Activated T-cell treated with anti-CD3 and anti-CD28 coated beads, Interleukin-2, amount 50 U/mL, for 4 hours (primary cell): ENCODE measurements around the gene PTGES3L. TPM values are rescaled to one million over a fixed set of nuclear protein-coding genes. Genes with fewer than 3 reads are reported as not detected.
"Not testable (repeated sequence)": the region's sequence is repeated elsewhere in the genome, so short reads cannot be mapped to it uniquely, and the experiment has no call there.

Source experiments
- ATAC-seq, 2 donors: fragments of 200-7000 bp; cut with Tn5 transposase; one replicate each; pipeline ENCODE4 v1.10.0; 2021
- DNase-seq: peaks from one replicate; pipeline ENCODE4 v3.0.0-alpha.2; 2020
- H3K27me3 Mint-ChIP-seq: one replicate; pipeline ENCODE4 v1.8.0; 2021; ENCODE audit warnings: low read depth, mixed read lengths
- H3K36me3 Mint-ChIP-seq: one replicate; pipeline ENCODE4 v1.8.0; 2022; ENCODE audit warnings: mixed read lengths; ENCODE audit not compliant: insufficient read depth
- H3K4me1 Mint-ChIP-seq: one replicate; pipeline ENCODE4 v1.8.0; 2021; ENCODE audit warnings: low read depth, mixed read lengths
- H3K4me3 Mint-ChIP-seq: one replicate; pipeline ENCODE4 v1.8.0; 2021; ENCODE audit warnings: mild to moderate bottlenecking, moderate library complexity, mixed read lengths
- H3K9me3 Mint-ChIP-seq: one replicate; pipeline ENCODE4 v1.8.0; 2021; ENCODE audit warnings: mixed read lengths
- total RNA-seq, 3 donors: library from RNA; stranded (reverse); gene quantifications; one replicate each; pipeline ENCODE4 v1.2.1, GENCODE V29; 2021

PTGES3L gene
- total RNA-seq, 3 donors from 2014 or later: 0.24 to 0.30 (median 0.25) TPM

DNA sequence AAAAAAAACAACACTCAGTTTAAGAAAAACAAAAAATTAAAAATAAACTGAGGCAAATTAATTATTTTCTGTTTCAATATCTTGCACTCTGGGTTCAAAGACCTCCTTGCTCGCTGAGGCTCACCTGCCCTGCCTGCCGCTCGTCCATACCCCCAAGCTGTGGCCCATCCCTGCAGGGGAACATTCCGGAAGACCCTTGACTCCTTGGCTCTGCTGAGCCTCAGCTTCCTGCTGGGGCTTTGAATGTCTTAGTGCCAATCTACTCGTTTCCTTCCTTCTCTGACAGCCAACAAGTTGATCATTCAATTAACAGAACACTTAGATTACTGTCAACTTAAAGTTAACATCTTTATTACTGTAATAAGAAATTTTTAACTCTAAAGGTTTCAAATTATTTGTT lies 55.0 kb downstream of the PTGES3L start:
- H3K27me3 Mint-ChIP-seq: peaks cover 4% of the 10 kb centered on the region
- no peaks in the 10 kb centered on the region for H3K36me3 Mint-ChIP-seq
- H3K4me3 Mint-ChIP-seq: no peak overlapping the region
- H3K4me1 Mint-ChIP-seq: peaks cover 5% of the 10 kb centered on the region
- no peak for DNase-seq
- H3K9me3 Mint-ChIP-seq: no peaks in the 10 kb centered on the region
- no peak for ATAC-seq

- not testable (repeated sequence) for H3K27me3 Mint-ChIP-seq, DNase-seq, ATAC-seq, H3K4me3 Mint-ChIP-seq, H3K36me3 Mint-ChIP-seq, H3K9me3 Mint-ChIP-seq, H3K4me1 Mint-ChIP-seq
Measured at GRCh38 chr17:42923472-42923871, 56.4 kb downstream of the PTGES3L start.

- Mint-ChIP-seq H3K4me1 (no peaks in the 10 kb centered on the region), H3K9me3 (no peaks in the 10 kb centered on the region), H3K4me3 (no peak overlapping the region), H3K27me3 (peaks cover 2% of the 10 kb centered on the region), H3K36me3 (no peaks in the 10 kb centered on the region)
- ATAC-seq: no peak
- DNase-seq: no peak
Measured at GRCh38 chr17:42922294-42922693, 57.6 kb downstream of the PTGES3L start.

GRCh38 chr17:42920922-42921321 lies 59.0 kb downstream of the PTGES3L start:
- H3K27me3 Mint-ChIP-seq: peaks cover 2% of the 10 kb centered on the region
- H3K4me1 Mint-ChIP-seq: no peaks in the 10 kb centered on the region
- H3K36me3 Mint-ChIP-seq: no peaks in the 10 kb centered on the region
- DNase-seq (no peak), ATAC-seq (no peak)
- H3K4me3 Mint-ChIP-seq: no peak overlapping the region
- no peaks in the 10 kb centered on the region for H3K9me3 Mint-ChIP-seq

DNA sequence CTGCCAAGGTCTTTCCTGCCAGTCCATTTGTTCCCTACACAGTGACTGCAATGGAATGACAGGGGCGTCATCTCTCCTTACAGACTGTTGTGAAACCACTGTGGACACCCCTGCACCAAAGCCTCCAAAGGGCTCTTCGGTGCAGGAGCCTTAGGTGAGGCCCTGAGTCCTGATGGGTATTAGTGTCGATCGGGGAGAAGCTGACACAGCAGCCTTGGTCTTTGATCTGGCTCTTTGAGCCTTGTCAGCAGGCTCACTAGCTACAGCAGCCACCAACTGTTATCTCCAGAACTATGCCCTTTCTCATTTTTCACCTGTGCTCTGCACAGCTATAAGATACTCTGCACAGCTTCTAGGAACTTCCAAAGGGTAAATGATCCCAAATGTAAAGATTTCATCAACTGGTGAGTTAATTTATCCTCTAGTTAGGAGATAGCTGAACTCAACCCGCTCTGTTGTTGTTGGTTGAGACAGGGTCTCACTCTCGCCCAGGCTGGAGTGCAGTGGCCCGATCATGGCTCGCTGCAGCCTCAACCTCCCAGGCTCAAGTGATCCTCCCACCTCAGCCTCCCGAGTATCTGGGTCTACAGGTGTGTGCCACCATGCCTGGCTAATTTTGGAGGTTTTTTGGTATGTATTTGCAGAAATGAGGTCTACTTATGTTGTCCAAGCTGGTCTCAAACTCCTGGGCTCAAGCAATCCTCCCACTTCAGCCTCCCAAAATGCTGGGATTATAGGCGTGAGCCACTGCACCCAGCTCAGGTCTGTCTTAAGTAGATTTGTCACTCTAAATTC lies 59.6 kb downstream of the PTGES3L start:
- Mint-ChIP-seq H3K9me3 (no peaks in the 10 kb centered on the region), H3K4me3 (no peak overlapping the region), H3K36me3 (no peaks in the 10 kb centered on the region)

DNA sequence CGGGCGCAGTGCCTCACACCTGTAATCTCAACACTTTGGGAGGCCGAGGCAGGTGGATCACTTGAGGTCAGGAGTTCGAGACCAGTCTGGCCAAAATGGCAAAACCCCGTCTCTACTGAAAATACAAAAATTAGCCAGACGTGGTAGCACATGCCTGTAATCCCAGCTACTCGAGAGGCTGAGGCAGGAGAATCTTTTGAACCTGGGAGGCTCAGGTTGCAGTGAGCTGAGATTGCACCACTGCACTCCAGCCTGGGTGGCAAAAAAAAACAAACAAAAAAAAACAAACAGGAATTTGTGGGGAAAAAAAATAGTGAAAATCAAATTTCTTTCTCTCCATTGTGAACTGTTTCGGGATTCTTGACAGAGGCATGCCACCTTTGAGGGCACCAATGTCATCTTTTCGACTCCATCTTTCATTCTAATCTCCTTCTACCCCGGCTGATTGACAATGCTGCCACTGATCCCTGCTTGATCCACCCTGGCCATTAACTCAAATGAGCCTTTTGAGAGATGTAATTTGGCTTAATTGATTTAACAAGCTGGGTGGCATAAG lies 60.3 kb downstream of the PTGES3L start:
- H3K4me1 Mint-ChIP-seq, ATAC-seq: not testable (repeated sequence)

More for the DNA sequence above, 59.6 kb downstream of the PTGES3L start:
- no peak for ATAC-seq
- no peak for DNase-seq
- Mint-ChIP-seq H3K4me1 (no peaks in the 10 kb centered on the region), H3K27me3 (peaks cover 2% of the 10 kb centered on the region)

GRCh38 chr17:42918902-42919521 lies 60.9 kb downstream of the PTGES3L start:
- DNase-seq (no peak), ATAC-seq (no peak)
- Mint-ChIP-seq H3K4me3 (no peak overlapping the region), H3K27me3 (peaks cover 5% of the 10 kb centered on the region), H3K4me1 (no peaks in the 10 kb centered on the region), H3K36me3 (no peaks in the 10 kb centered on the region), H3K9me3 (no peaks in the 10 kb centered on the region)

More for the DNA sequence above, 60.3 kb downstream of the PTGES3L start:
- H3K4me3 Mint-ChIP-seq, H3K27me3 Mint-ChIP-seq, DNase-seq, H3K36me3 Mint-ChIP-seq, H3K9me3 Mint-ChIP-seq: not testable (repeated sequence)

Other genes with a start within 250 kb of the PTGES3L start
- gene EZH1, start 235.0 kb downstream of the PTGES3L start, total RNA-seq: 10 to 100 TPM; 22.2 to 26.5 (median 22.6) TPM
- not detected for gene RAMP2, start 218.9 kb downstream of the PTGES3L start, total RNA-seq
- gene VPS25, start 206.6 kb downstream of the PTGES3L start, total RNA-seq: 100 to 1,000 TPM in 1 of 3 donors, 10 to 100 TPM in 2; 92.6 to 106 (median 98.7) TPM
- gene WNK4, start 199.5 kb downstream of the PTGES3L start, total RNA-seq: under 1 TPM; 0.16 to 0.46 (median 0.38) TPM
- 10 to 100 TPM; 52.2 to 56.2 (median 55.1) TPM for gene COA3, start 181.4 kb downstream of the PTGES3L start, total RNA-seq
- gene CNTD1, start 181.2 kb downstream of the PTGES3L start, total RNA-seq: not detected
- 100 to 1,000 TPM; 101 to 121 (median 112) TPM for gene BECN1, start 155.8 kb downstream of the PTGES3L start, total RNA-seq
- 100 to 1,000 TPM; 361 to 401 (median 376) TPM for gene PSME3, start 146.7 kb downstream of the PTGES3L start, total RNA-seq
- 1 to 10 TPM; 2.7 to 4.1 (median 3.7) TPM for gene AOC2, start 135.5 kb downstream of the PTGES3L start, total RNA-seq
- 1 to 10 TPM; 2.1 to 2.6 (median 2.2) TPM for gene AOC3, start 128.9 kb downstream of the PTGES3L start, total RNA-seq
- gene G6PC1, start 79.3 kb downstream of the PTGES3L start, total RNA-seq: under 1 TPM in 1 of 3 donors, not detected in 2; 0.08 TPM
- gene AARSD1, start 15.6 kb downstream of the PTGES3L start, total RNA-seq: 100 to 1,000 TPM; 130 to 159 (median 141) TPM
- gene RUNDC1, start 485 bp upstream of the PTGES3L start, total RNA-seq: 10 to 100 TPM; 14.1 to 17.4 (median 16.7) TPM
- 1,000 to 10,000 TPM; 1,553 to 1,718 (median 1,686) TPM for gene RPL27, start 18.3 kb upstream of the PTGES3L start, total RNA-seq
- gene IFI35, start 26.7 kb upstream of the PTGES3L start, total RNA-seq: 10 to 100 TPM; 26.4 to 46.6 (median 34.1) TPM
- 10 to 100 TPM; 11.7 to 15.9 (median 15.5) TPM for gene VAT1, start 42.3 kb upstream of the PTGES3L start, total RNA-seq
- gene RND2, start 45.2 kb upstream of the PTGES3L start, total RNA-seq: under 1 TPM; 0.13 to 0.33 (median 0.24) TPM
- 10 to 100 TPM; 29.5 to 37.4 (median 36.5) TPM for gene BRCA1, start 145.3 kb upstream of the PTGES3L start, total RNA-seq
- 10 to 100 TPM; 26.8 to 31.9 (median 28.0) TPM for gene NBR1, start 191.1 kb upstream of the PTGES3L start, total RNA-seq
- gene TMEM106A, start 231.8 kb upstream of the PTGES3L start, total RNA-seq: 1 to 10 TPM; 7.7 to 8.6 (median 7.9) TPM
- gene CCDC200, start 248.5 kb upstream of the PTGES3L start, total RNA-seq: not detected